Suprapubic skin (tissue), 4 donors: ENCODE results near the gene SFRP5.

ENCODE experiments used
- POLR2A ChIP-seq, 2 donors: fragments of 450-650 bp; IDR thresholded peaks; one replicate each; pipeline ENCODE4 v1.6.1; 2017; ENCODE audit warnings: antibody characterized with exemption in 2 of 2, mild to moderate bottlenecking in 2 of 2, moderate library complexity in 2 of 2
- POLR2AphosphoS5 ChIP-seq, 3 donors: sonication (generic); formaldehyde crosslinking; IDR thresholded peaks; one replicate each; pipeline ENCODE4 v1.6.1; 2017; ENCODE audit warnings: antibody characterized with exemption in 3 of 3

DNA sequence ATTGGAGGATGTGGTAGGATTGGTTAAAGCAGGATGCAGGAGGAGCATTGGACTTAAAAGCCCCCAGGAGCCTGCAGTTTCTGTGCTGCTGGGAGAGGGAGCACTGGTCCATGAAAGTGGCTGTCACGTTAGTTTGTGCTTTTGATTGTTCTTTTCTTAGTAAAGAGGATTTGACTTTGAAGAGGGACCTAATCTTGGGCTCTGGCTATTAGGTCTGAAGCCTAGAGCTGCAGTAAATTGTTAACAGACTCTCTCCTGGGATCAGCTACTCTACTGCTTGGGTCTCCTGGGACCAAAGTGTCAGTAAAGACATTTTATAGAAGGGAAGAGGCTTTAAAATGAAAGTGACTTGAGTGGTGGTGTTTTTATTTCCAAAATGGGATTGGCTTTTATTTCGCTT, 31.2 kb downstream of the SFRP5 start:
- TF ChIP-seq POLR2A (IDR thresholded peaks at IDR 0.05) (no peak), POLR2AphosphoS5 (IDR thresholded peaks at IDR 0.05) (no peak)
